DMS79 treated with DMSO at 0.1 percent for 48 hours (cell line): ENCODE measurements around the gene PRDX5.

Source experiments
- DNase-seq: peaks from one replicate; lab custom pipeline; 2025; lab: John Stamatoyannopoulos, UW

The PRDX5 gene

GRCh38 chr11:64362339-64362738 lies 44.4 kb downstream of the PRDX5 start:
- no peak for DNase-seq

DNA sequence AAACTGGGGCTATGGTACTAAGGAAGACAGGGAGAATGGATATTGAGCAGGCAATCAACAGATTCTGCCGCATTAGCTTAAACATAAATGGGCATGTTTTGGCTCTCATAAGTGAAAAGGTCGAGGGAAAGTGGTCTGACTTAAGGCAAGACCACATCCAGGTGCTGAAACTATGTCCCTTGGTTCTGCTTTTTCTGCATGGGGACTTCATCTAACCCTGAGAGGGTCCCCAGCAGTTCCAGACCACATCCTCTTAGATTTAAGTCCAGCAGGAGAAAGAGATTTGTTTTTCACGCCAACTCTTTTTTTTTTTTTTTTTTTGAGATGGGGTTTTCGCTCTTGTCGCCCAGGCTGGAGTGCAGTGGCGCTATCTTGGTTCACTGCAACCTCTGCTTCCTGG lies 46.5 kb downstream of the PRDX5 start:
- DNase-seq = no peak

- DNase-seq = no peak
These were observed 47.0 kb downstream of the PRDX5 start for GRCh38 chr11:64364911-64365310.

GRCh38 chr11:64366751-64367150 lies 48.8 kb downstream of the PRDX5 start:
- no peak for DNase-seq

GRCh38 chr11:64367931-64368672 lies 50.2 kb downstream of the PRDX5 start:
- DNase-seq = no peak

GRCh38 chr11:64368673-64369074 lies 50.8 kb downstream of the PRDX5 start:
- no peak for DNase-seq

DNA sequence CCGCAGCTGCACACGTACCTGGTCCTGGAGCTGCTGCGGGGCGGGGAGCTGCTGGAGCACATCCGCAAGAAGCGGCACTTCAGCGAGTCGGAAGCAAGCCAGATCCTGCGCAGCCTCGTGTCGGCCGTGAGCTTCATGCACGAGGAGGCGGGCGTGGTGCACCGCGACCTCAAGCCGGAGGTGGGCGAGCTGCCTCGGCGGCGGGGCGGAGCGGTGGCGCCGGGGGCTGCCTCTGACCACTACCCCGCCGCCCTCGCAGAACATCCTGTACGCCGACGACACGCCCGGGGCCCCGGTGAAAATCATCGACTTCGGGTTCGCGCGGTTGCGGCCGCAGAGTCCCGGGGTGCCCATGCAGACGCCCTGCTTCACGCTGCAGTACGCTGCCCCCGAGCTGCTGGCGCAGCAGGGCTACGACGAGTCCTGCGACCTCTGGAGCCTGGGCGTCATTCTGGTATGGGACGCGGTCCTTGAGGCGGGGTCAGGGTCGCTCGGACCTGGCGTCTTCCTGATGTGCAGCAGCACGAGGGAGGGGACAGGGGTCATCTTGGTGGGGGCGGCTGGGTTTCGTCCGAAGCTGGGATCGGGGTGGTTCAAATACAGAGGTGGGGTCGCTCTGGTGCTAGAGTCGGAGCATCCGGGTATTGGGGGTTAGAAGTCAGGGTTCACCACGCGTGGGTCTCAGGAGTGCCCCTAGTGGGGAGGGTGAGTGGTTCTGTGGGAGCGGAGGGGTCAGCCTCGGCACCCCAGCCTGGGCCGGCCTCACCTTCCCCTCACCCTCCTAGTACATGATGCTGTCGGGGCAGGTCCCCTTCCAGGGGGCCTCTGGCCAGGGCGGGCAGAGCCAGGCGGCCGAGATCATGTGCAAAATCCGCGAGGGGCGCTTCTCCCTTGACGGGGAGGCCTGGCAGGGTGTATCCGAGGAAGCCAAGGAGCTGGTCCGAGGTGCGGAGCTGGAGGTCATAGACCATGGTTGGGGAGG lies 51.8 kb downstream of the PRDX5 start:
- DNase-seq = no peak

DNA sequence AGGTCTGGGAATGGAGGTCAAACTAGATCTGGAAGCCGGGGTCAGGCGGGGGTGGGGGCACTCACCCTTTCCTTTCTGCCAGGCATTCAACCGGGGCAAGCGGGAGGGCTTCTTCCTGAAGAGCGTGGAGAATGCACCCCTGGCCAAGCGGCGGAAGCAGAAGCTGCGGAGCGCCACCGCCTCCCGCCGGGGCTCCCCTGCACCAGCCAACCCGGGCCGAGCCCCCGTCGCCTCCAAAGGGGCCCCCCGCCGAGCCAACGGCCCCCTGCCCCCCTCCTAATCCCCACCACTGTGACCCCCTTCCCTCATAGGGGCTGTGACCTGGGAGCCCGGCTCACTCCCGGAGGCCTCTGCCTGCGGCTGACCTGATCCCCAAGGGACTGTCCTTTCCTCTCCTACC lies 53.3 kb downstream of the PRDX5 start:
- DNase-seq = no peak
